GM12801 (cell line): ENCODE results near the gene DNAJB4.

Experiments
- TF ChIP-seq, protein P1 (sequence below): IDR thresholded peaks from one replicate; pipeline ENCODE4 v1.5.1; 2011; ENCODE audit warnings: control low read depth; ENCODE audit not compliant: insufficient read length; ENCODE audit errors: extremely low read depth

Gene DNAJB4

DNA sequence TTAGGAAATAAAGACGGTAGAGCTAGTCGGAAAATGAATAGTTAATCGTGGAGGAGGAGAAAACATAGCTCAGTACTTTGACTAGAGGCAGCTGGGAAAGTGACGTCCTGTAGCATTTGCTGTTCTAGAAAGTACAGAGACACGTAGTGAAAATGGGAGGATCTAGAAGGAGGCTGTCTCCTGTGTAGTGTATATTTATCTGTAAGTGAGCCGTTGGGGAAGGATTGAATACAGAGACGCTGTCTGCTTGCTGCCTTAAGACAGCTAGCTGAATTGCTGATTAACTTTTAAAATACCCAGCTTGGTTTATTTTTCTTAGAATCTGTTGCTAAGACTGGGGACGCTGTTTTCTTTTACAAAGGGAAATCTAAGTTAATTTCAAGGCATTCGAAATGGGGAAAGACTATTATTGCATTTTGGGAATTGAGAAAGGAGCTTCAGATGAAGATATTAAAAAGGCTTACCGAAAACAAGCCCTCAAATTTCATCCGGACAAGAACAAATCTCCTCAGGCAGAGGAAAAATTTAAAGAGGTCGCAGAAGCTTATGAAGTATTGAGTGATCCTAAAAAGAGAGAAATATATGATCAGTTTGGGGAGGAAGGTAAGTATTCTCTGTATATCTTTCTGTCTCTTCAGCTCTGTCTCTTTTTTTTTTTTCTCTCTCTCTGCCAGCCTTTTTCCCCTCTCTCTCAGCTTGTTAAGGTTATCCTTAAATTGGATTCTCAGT is at the start of gene DNAJB4:
Gene DNAJB4, plus strand, starts transcription at position 221 of the 729 bp plus-strand sequence. Its CDS starts 172 bp downstream, at position 393.
- TF ChIP-seq, protein P1, sequence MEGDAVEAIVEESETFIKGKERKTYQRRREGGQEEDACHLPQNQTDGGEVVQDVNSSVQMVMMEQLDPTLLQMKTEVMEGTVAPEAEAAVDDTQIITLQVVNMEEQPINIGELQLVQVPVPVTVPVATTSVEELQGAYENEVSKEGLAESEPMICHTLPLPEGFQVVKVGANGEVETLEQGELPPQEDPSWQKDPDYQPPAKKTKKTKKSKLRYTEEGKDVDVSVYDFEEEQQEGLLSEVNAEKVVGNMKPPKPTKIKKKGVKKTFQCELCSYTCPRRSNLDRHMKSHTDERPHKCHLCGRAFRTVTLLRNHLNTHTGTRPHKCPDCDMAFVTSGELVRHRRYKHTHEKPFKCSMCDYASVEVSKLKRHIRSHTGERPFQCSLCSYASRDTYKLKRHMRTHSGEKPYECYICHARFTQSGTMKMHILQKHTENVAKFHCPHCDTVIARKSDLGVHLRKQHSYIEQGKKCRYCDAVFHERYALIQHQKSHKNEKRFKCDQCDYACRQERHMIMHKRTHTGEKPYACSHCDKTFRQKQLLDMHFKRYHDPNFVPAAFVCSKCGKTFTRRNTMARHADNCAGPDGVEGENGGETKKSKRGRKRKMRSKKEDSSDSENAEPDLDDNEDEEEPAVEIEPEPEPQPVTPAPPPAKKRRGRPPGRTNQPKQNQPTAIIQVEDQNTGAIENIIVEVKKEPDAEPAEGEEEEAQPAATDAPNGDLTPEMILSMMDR = no peak

DNA sequence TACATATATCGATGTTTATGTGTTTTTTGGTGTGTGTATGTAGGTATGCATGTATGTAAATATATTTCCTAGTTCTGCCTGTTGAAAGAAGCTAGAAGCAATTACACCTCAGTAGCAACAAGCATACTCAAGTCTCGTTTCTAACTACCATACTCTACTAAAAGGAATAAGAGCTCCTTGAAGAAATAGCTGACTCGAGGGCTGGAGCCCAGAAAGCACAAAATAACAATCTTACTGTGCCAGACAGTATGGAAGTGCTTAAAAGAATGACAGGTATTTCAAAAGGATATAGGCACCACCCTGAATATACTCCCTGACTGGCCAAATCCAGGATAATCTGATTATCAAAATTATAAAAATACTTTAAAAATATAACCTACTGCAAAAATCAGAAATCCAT is 49.0 kb upstream of the DNAJB4 start:
- TF ChIP-seq, protein P1 = no peak

DNA sequence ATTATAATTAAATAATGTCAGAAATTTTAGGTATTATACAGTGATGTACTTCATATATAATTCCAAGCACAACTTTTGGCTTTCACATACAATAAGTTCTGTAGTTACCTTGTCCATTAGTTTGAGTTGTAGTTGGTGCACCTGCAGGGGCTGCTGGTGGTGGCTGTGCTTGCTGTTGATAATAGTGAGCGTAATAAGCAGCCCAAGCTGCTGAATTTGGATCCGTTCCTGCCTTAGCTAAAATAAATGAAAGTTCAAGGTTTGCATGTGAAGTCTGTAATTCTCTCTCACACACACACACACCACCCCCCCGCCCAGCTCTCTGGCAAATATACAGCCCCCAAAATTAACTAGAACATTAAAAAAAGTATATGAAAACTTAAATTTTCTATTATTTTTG is 48.3 kb upstream of the DNAJB4 start:
- TF ChIP-seq, protein P1 = no peak

DNA sequence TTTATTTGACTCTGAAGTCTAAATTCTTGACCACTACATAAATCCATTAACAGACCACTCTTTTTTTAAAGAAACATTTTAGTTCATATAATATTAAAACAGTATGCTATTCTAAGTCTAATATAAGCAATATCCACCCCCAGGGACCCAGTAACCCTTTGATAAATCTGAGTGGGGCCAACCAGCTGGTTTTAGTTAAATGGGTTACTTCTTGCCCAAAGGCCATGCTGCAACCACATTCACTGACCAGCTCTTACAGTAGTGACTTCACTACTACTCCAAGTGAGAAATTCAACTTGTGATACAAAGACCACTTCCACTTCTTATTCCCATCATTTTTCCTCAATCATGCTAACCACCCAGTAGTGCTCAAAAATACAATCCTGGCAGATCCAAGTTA is 46.3 kb upstream of the DNAJB4 start:
- TF ChIP-seq, protein P1 = no peak

DNA sequence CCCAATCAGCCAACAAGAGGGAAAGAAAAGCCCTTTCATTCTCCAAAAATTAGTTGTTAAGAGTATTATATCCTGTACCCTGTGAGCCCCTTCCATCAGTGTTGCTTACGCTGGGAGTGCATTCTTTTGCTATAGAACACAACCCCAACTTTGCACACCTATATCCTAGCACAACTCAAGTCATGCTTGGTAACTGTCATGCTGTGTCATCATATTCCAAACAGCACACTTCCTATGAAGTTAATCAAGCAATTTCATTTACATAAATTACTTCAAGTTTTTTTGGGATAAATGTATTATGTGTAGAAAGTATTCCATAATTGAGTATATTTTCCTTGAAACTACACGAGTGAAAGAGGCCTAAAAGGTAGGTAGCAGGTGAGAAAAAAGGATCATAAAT is 45.9 kb upstream of the DNAJB4 start:
- TF ChIP-seq, protein P1 = no peak

DNA sequence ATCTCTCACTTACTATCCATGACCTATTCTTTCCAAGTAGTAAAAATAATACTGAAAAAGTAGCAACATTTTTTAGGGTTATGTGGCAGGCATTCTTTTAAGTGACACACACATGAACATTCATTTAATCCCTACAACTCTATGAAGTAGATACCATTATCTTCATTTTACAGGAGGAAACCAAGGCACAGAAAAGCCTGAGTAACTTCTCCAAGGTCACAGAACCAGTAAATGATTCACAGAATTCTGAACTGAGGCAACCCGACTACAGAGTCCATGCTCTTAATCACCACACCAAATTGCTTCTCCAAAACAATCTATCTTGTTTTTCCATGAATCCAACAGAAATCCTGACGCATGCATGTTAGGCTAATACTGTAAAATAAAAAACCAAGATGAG is 43.3 kb upstream of the DNAJB4 start:
- TF ChIP-seq, protein P1 = no peak

DNA sequence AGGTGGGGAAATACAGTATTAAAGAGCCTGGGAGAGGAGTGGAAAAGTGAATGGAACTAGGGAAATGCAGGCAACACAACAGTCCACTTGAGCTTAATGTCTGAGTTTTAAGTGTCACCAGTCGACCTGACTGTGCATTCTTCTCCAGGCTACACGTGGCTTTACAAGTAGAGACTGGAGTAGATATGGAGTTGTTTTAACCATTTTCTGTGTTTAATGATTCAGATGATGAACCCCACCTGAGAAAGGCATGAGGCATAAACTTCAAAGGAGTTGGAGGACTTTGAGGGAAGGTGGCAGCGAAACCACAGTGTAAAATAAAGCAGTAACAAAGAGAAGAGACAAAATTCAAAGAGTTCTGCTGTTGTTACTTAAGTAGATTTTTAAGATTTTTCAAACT is 38.4 kb upstream of the DNAJB4 start:
- TF ChIP-seq, protein P1 = no peak

DNA sequence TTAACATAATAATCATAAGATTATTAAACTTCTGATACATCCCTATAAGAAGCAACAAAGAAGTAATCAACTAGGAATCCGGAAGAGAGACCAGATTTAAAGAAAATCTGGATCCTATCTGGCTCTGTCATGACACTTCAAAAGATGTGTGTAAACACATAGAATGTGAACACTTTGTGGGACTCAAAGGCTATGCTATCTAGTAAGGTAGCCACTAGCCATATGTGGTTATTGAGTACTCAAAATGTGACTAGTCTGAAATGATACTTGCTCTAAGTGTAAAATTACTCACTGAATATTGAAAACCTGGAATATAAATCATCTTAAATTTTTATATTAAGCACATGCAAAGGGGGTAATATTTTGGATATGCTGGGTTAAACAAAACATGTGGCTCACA is 34.5 kb upstream of the DNAJB4 start:
- TF ChIP-seq, protein P1 = no peak
